ENCODE results near the gene IQGAP2. TPM values are rescaled to one million over a fixed set of nuclear protein-coding genes. Genes with fewer than 3 reads are reported as not detected.
"Not testable (repeated sequence)": the region's sequence is repeated elsewhere in the genome, so short reads cannot be mapped to it uniquely, and the experiment has no call there.

Gene IQGAP2
- total RNA-seq, 1 experiment from 2014 or later: 3.6 TPM

GRCh38 chr5:76652809-76653414 lies 249.8 kb downstream of the IQGAP2 start:
- no peak for DNase-seq (ENCODE audit: low spot score)

DNA sequence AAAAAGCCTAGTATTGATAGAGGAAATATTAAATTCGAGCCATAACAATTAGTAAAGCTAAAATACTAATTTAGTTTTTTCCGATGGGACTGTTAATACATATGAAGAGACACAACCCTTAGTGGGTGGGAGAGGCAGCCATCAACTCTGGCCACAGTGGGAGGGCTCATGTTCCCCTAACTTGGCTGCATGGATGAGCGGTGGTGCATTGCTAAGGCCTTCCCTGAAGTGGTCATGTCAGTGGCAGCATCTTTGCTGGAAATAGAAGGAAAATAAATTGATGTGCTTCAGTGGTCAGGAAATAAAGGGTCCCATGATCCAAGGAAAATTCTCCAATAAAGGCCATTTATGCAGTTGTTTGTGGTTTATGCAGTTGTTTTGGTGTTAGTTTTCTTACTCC lies 254.0 kb downstream of the IQGAP2 start:
- no peak for DNase-seq (ENCODE audit: low spot score)

DNA sequence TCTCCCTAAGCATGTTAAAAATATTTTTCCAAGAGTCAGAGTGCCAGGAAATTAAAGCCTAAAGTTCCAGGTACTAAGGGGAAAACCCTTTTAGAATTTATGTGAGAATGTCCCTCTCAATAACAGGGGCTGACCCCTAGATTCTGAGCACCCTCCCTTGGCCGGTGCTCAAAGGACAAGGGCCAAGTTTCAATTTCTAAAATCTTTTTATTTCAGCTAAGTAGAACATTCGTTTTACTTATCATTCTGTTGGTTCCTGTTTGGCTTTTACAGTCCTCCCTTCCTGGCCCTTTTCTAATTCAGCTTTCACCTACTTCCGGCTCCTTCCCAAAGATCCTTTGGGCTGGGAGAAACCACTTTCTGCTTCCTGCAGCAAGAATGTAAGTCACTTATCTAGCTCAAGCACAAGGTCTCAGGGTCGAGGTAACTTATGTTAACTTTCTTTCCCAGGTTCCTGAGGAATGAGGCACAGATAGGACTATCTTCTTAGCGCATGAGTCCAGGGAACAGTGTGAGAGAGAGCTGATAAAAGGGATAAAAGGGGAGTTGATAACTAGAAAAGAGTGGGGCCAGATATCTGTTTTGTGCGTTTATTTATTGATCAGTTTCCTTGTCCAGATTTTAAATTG lies 254.7 kb downstream of the IQGAP2 start:
- no peak for DNase-seq (ENCODE audit: low spot score)

DNA sequence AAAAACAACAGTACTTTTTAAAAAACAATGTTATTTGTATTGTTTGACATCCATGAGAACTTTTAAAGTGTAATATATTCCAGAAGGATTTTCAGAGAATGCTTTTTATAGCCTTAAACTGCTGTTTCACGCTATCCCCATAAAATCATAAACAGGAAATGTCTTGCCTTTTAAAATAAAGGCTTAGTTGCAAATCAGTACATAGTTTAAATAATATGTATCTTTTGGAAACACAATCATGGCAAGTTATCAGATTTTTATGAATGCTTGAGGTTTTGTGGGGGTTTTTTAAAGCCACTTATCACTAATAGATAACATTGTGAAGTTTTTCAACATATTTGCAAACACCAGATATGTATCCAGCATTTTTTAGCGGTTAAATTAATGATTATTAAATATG lies 257.3 kb downstream of the IQGAP2 start:
- DNase-seq (ENCODE audit: low spot score): no peak

GRCh38 chr5:76662521-76662920 lies 259.4 kb downstream of the IQGAP2 start:
- DNase-seq (ENCODE audit: low spot score): no peak

DNA sequence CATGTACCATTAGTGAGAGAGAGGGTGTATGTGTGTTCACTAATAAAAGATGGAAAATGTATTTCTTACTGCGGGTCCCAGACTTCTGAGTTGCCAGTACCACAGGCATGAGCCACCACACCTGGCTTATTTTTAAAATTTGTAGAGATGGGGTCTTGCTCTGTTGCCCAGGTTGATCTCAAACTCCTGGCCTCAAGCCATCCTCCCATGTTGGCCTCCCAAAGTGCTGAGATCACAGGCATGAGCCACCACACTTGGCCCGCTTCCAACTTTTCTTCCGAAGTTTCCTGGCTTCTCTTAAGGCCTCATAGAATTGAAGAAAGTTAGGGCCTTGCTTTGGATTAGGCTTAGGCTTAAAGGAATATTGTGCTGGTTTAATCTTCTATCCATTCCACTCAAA lies 260.5 kb downstream of the IQGAP2 start:
- DNase-seq (ENCODE audit: low spot score): no peak

DNA sequence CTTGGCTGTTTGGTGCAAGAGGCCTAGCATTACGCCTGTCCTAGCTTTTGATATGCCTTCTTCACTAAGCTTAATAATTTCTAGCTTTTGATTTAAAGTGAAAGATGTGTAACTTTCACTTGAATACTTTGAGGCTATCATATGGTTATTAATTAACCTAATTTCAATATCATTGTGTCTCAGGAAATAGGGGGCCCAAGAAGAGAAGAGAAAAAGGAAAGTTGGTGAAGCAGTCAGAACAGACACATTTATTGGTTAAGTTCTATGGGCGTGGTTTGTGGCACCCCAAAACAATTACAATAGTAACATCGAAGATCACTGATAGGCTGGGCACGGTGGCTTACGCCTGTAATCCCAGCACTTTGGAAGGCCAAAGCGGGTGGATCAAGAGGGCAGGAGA lies 261.0 kb downstream of the IQGAP2 start:
- DNase-seq (ENCODE audit: low spot score): no peak

- no peak for DNase-seq (ENCODE audit: low spot score)
Measured at GRCh38 chr5:76667495-76667894, 264.4 kb downstream of the IQGAP2 start.

DNA sequence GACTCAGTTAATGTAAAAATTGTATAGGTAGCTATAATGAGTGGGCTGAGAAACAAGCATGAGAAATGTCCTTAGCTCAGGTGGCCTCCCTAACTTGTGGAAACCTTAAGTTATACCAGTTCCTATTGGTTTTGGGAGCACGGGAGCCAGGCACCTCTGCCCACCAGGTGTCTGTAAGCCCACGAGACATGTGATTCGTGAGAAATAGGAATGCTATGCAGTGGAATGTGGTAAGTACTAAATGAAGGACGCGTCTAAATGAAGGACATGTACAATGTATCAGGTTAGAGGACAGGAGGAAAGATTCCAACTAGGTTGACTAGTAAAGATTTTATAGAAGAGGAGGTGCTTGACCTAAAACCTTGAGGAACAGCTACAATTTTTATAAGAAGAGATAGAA lies 266.2 kb downstream of the IQGAP2 start:
- no peak for DNase-seq (ENCODE audit: low spot score)

- DNase-seq (ENCODE audit: low spot score): no peak
Measured at GRCh38 chr5:76670508-76670907, 267.4 kb downstream of the IQGAP2 start.

GRCh38 chr5:76672242-76672641 lies 269.2 kb downstream of the IQGAP2 start:
- DNase-seq (ENCODE audit: low spot score): no peak

- no peak for DNase-seq (ENCODE audit: low spot score)
Measured at GRCh38 chr5:76673125-76673524, 270.0 kb downstream of the IQGAP2 start.

GRCh38 chr5:76674330-76675066 lies 271.4 kb downstream of the IQGAP2 start:
- DNase-seq (ENCODE audit: low spot score): no peak

DNA sequence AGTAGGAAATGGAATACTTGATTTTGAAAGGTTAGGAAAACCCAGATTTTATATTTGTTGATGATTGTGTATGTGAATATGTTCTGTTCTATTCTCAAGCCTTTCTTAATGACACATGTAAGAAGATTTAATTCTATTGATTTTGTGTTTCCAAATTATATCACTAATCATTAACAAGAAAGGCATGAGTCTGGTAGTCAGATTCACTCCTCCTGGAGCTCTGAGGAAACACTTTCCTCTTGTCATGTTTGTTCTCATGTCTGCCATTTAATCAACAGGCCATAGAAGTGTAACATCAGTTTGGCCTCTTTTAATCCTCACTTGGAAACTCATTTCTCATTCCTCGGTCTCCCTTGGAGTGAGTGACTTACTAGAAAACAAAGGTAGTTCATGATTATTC lies 272.3 kb downstream of the IQGAP2 start:
- DNase-seq (ENCODE audit: low spot score): no peak

DNA sequence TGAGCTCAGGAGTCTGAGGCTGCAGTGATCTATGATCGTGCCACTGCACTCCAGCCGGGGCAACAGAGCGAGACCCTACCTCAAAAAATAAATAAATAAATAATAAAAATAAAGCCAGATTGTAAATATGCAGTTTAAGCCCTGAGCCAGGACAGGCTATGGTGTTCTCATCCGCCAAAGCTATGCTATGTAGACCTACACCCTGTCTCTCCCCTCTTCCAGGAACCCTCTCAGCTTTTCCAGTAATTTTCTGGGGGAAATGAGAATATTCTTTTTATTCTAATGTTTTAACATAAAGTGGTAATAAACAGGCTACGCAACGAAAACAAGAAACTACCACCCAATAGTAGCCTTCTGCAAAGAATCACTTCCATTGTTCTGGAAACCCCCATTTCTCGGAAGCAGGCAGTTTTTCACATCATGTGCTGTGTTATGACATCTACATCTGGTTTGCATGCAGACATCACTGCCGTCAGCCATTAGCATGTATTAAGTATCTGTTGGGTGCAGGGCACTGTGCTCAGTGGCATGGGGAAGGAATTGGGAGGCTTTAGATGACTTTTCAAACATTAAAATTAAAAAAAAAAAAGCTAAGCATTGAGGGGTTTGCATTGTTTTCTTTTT lies 274.9 kb downstream of the IQGAP2 start:
- no peak for DNase-seq (ENCODE audit: low spot score)

GRCh38 chr5:76679231-76679630 lies 276.1 kb downstream of the IQGAP2 start:
- DNase-seq (ENCODE audit: low spot score): no peak

- not testable (repeated sequence) for DNase-seq (ENCODE audit: low spot score)
Measured at GRCh38 chr5:76680826-76681225, 277.7 kb downstream of the IQGAP2 start.

DNA sequence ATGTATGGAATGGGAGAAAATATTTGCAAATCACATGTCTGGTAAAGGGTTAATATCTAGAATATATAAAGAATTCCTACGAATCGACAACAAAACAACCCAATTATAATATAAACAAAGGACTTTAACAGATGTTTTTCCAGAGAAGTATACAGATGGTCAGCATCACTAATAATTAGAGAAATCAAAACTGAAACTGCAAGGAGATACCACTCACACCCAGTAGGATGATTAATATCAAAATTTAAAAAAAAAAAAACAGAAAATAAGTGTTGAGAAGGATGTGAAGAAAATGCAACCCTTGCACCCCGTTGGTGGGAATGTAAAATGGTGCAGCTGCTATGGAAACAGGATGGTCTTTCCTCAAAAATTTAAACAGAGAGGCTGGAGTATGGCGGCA lies 278.2 kb downstream of the IQGAP2 start:
- no peak for DNase-seq (ENCODE audit: low spot score)

DNA sequence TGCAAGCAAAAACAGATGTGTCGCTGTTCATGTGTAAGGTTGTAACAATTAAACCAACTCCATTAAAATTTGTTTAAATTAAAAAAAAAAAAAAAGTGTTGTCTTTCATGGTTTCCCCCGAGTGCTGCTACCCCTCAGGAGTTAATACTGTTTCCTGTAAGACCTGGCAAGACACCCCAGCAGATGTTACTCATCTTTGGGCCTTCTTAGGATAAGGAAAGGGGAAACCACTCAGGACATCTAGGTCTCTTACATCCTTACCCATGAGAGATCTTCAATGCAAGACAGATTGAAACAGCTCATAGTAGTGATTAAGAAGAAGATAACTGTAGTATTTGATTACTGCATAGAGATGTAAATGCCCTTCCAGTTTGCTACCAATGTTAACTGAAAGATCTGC lies 279.3 kb downstream of the IQGAP2 start:
- DNase-seq (ENCODE audit: low spot score): no peak

- DNase-seq (ENCODE audit: low spot score): no peak
Measured at GRCh38 chr5:76683816-76684731, 281.0 kb downstream of the IQGAP2 start.

DNA sequence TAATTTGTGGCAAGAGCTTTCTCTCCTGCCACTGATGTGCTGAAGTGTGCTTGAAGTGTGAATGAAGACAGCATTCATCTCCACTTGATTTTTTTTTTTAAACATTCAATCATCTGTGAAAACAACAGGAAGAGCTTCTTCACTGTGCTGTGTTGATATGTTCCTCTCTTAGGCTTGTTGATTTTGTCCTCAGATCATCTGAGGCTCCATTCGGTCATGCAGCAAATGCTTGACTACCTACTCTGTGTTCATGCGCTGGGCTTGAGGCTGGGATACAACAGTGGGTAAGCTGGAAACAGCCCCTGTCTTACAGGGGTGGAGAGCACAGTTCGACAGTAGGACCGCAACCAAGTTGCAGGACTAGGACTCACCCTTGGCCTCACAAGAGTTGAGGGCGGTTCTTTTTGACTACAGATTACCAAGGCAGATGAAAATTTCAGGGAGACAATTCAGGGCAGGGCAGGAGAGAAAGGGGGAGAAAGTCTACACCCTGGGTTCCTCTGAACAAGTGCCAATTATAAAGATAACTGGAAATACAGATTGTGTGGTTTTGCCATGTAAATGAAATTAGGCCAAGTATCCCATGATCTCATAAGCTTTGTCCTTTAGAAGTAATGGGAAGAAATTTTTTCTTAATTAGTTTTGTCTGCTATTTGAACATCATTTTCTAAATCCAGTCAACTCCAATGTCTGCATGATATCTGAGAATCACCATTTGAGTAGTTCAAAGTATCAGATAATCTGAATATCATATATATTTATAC lies 281.9 kb downstream of the IQGAP2 start:
- DNase-seq (ENCODE audit: low spot score): no peak
